Choroid plexus epithelial cell (primary cell): ENCODE data around the gene TEX52.
A peak's percentile ranks its signal among the peaks of the same experiment; 100 is the strongest.
"Not testable (repeated sequence)": the region's sequence is repeated elsewhere in the genome, so short reads cannot be mapped to it uniquely, and the experiment has no call there.

Source experiments
- DNase-seq: peaks from one replicate; pipeline ENCODE4 v3.0.0-alpha.2; 2010; ENCODE audit warnings: low read depth
- H3K4me3 ChIP-seq: 2 replicates; pipeline ENCODE4 v1.5.1; 2011; ENCODE audit warnings: low read depth, mild to moderate bottlenecking, control low read depth, low read length, moderate library complexity
- TF ChIP-seq, protein P1 (sequence below): conservative IDR thresholded peaks from 2 replicates; pipeline ENCODE4 v1.5.1; 2011; ENCODE audit warnings: low read depth, mild to moderate bottlenecking, control low read depth, inconsistent platforms, low read length, moderate library complexity

Gene TEX52

DNA sequence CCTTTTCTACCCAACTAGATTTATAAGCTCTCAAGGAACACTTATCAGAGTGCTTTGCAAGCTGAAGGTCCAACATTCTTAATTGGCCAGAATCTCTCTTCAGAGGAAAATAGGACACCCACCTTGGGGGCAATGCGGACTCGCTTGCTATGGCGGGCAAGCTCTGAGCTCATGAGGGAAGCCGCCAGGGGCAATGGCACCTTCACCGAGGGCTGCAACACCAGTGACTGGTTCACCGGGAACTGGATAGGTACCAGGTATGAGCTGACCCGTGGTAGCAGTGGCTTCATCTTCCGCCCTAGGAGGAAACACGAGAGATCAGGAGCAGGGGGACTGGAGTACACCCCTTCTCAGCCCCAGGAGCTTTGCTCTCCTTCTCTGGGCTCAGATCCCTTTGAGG is 7.4 kb upstream of the TEX52 start:
- TF ChIP-seq, protein P1, sequence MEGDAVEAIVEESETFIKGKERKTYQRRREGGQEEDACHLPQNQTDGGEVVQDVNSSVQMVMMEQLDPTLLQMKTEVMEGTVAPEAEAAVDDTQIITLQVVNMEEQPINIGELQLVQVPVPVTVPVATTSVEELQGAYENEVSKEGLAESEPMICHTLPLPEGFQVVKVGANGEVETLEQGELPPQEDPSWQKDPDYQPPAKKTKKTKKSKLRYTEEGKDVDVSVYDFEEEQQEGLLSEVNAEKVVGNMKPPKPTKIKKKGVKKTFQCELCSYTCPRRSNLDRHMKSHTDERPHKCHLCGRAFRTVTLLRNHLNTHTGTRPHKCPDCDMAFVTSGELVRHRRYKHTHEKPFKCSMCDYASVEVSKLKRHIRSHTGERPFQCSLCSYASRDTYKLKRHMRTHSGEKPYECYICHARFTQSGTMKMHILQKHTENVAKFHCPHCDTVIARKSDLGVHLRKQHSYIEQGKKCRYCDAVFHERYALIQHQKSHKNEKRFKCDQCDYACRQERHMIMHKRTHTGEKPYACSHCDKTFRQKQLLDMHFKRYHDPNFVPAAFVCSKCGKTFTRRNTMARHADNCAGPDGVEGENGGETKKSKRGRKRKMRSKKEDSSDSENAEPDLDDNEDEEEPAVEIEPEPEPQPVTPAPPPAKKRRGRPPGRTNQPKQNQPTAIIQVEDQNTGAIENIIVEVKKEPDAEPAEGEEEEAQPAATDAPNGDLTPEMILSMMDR = no peak
- no peak for DNase-seq
- no peak overlapping the region for H3K4me3 ChIP-seq

DNA sequence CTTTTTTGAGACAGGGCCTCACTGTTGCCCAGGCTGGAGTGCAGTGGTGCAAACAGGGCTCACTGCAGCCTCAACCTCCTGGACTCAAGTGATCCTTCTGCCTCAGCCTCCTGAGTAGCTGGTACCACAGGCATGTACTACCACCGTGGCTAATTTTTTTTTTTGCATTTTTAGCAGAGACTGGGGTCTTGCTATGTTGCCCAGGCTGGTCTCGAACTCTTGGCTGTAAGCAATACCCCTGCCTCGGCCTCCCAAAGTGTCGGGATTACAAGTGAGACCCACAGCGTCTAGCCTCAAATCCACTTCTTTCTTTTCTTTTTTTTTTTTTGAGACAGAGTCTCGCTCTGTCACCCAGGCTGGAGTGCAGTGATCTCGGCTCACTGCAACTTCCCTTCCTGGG is 6.6 kb upstream of the TEX52 start:
- not testable (repeated sequence) for H3K4me3 ChIP-seq, DNase-seq

DNA sequence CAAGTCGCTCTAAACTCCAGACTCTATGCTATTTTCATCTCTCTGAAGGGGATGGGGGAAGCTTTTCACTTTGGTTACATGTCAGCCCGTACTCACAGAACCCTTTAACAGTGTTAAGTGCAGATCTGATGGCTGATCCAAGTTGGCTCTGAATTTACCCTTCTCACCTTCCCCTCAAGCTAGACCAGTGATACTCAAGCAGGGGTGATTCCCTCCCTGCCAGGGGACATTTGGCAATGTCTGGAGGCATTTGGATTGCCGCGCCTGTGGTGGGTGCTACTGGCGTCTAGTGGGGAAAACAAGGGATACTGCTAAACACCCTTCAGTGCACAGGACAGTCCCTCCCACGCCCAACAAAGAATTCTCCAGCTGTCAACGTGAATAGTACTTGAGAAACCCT is 6.0 kb upstream of the TEX52 start:
- DNase-seq = no peak
- no peak overlapping the region for H3K4me3 ChIP-seq
- TF ChIP-seq, protein P1 = no peak

DNA sequence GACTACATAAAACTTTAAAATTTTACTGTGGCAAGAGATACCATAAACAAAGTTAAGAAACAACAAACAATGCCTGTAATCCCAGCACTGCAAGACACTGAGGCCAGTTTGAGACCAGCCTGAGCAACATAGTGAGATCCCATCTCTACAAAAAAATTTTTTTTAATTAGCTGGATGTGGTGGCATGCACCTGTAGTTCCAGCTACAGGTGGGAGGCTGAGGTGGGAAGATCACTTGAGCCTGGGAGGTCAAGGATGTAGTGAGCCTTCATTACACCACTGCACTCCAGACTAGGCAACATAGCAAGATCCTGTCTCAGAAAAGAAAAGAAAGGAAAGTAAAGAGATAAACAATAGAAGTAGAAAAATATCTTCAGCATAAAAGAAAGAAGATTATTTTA is 3.3 kb upstream of the TEX52 start:
- DNase-seq = no peak
- H3K4me3 ChIP-seq = no peak overlapping the region
- TF ChIP-seq, protein P1 = no peak

- no peak overlapping the region for H3K4me3 ChIP-seq
- DNase-seq = peak; percentile 59
- TF ChIP-seq, protein P1 = peak; percentile 23
Observed at GRCh38 chr12:2858944-2859421, 2.1 kb upstream of the TEX52 start.

GRCh38 chr12:2858334-2858733 is 1.5 kb upstream of the TEX52 start:
- TF ChIP-seq, protein P1 = no peak
- no peak for DNase-seq
- H3K4me3 ChIP-seq = no peak overlapping the region

- no peak overlapping the region for H3K4me3 ChIP-seq
- DNase-seq = no peak
Observed at GRCh38 chr12:2857576-2857975, 737 bp upstream of the TEX52 start.

More at GRCh38 chr12:2857576-2857975, 737 bp upstream of the TEX52 start:
- TF ChIP-seq, protein P1 = no peak
